Right atrium auricular region (tissue), 2 donors: ENCODE measurements around the gene PHF20. TPM values are rescaled to one million over a fixed set of nuclear protein-coding genes. Genes with fewer than 3 reads are reported as not detected.

Source experiments
- DNase-seq: peaks from one replicate; pipeline ENCODE4 v3.0.0-alpha.2; 2019; ENCODE audit warnings: low spot score
- H3K27ac ChIP-seq, 2 donors: fragments of 200-600 bp; sonication (generic); 1 replicate in 1 of 2; 2 replicates in 1 of 2; pipeline ENCODE4 v1.5.1; 2016 to 2019
- H3K27me3 ChIP-seq, 2 donors: fragments of 200-600 bp; sonication (generic); one replicate each; pipeline versions ENCODE4 v1.5.1 to v1.6.0; 2017 to 2019
- H3K36me3 ChIP-seq: fragments of 200-600 bp; sonication (generic); one replicate; pipeline ENCODE4 v1.5.1; 2016
- H3K4me1 ChIP-seq, 2 donors: fragments of 200-600 bp; sonication (generic); one replicate each; pipeline versions ENCODE4 v1.5.1 to v1.6.0; 2017 to 2019
- H3K4me3 ChIP-seq, 2 donors: fragments of 200-600 bp; sonication (generic); 1 replicate in 1 of 2; 2 replicates in 1 of 2; pipeline ENCODE4 v1.5.1; 2017 to 2019; ENCODE audit warnings: mild to moderate bottlenecking in 1 of 2, moderate library complexity in 1 of 2
- H3K9me3 ChIP-seq, 2 donors: fragments of 200-600 bp; sonication (generic); one replicate each; pipeline ENCODE4 v1.5.1; 2019
- CTCF ChIP-seq, 2 donors: fragments of 200-600 bp; sonication (generic); IDR thresholded peaks; one replicate each; pipeline ENCODE4 v1.5.1; 2019; ENCODE audit warnings: antibody characterized with exemption in 2 of 2
- total RNA-seq, 2 donors: library from RNA; depleted of rRNA; stranded (reverse); fragments of >200 nt; gene quantifications; one replicate each; pipeline ENCODE4 v1.1.0, GENCODE V29; 2016

The PHF20 gene
- total RNA-seq, 2 donors from 2014 or later, result 29.7 to 34.7 TPM

DNA sequence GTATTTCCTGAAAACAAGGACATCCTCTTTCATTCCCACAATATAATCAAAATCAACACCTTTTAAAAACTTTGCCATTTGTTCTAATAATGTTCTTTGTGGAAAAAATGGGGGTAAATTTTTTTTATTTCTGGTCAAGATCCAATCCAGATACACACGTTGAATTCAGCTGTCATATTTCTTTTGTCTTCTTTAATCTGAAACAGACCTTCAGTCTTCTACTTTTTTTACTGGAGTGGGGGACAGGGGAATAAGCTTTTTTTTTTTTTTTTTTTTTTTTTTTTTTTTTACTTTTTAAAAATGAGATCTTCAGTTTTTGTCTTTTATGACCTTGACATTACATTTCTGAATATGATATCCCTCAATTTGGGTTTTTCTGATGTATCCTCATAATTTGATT, 113.4 kb downstream of the PHF20 start:
- H3K9me3 ChIP-seq, result no peaks in the 10 kb centered on the region
- H3K4me3 ChIP-seq, result no peak overlapping the region
- no peaks in the 10 kb centered on the region for H3K27me3 ChIP-seq
- peak overlapping the region; percentile 73 to 90 for H3K27ac ChIP-seq
- TF ChIP-seq CTCF (IDR thresholded peaks at IDR 0.05), result no peak
- peaks cover 0 to 16% of the 10 kb centered on the region in 2 donors for H3K4me1 ChIP-seq
- DNase-seq, result no peak
- no peaks in the 10 kb centered on the region for H3K36me3 ChIP-seq

DNA sequence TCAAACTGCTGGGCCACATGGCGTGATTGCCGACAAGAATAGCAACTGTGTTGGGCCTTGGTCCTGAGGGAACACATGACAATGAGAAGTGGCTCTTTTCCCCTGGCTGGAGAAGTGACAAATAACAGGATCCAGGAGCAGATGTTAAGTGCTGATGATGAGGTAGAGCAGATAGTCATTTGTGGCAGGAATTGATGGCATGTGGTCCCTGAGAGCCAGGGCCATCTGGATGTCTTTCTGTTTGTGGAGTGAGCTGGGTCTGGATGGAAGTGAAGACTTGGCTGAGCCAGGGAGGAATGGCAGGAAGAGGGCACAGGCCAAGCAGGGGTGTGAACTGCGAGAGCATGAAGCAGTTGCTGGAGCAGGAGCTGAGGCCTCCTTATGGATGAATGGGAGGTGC, 114.7 kb downstream of the PHF20 start:
- DNase-seq, result no peak
- H3K36me3 ChIP-seq, result no peaks in the 10 kb centered on the region
- H3K4me3 ChIP-seq, result no peak overlapping the region
- no peak for TF ChIP-seq CTCF (IDR thresholded peaks at IDR 0.05)
- peaks cover 0 to 16% of the 10 kb centered on the region in 2 donors for H3K4me1 ChIP-seq
- H3K27ac ChIP-seq, result peak overlapping the region; percentile 67 to 90
- H3K9me3 ChIP-seq, result no peaks in the 10 kb centered on the region
- no peaks in the 10 kb centered on the region for H3K27me3 ChIP-seq

GRCh38 chr20:35887393-35888064, 115.7 kb downstream of the PHF20 start:
- Histone ChIP-seq H3K27me3 (no peaks in the 10 kb centered on the region), H3K27ac (peak overlapping the region in 1 of 2 donors; percentile 67), H3K4me3 (no peak overlapping the region), H3K4me1 (peaks cover 0 to 16% of the 10 kb centered on the region in 2 donors), H3K36me3 (no peaks in the 10 kb centered on the region), H3K9me3 (no peaks in the 10 kb centered on the region)
- TF ChIP-seq CTCF (IDR thresholded peaks at IDR 0.05), result no peak
- no peak for DNase-seq

GRCh38 chr20:35888657-35889056, 116.8 kb downstream of the PHF20 start:
- H3K9me3 ChIP-seq, result no peaks in the 10 kb centered on the region
- TF ChIP-seq CTCF (IDR thresholded peaks at IDR 0.05), result no peak
- H3K4me1 ChIP-seq, result peaks cover 0 to 11% of the 10 kb centered on the region in 2 donors
- no peaks in the 10 kb centered on the region for H3K27me3 ChIP-seq
- H3K27ac ChIP-seq, result peak overlapping the region in 1 of 2 donors; percentile 67
- no peak for DNase-seq
- H3K4me3 ChIP-seq, result no peak overlapping the region
- H3K36me3 ChIP-seq, result no peaks in the 10 kb centered on the region

GRCh38 chr20:35891375-35891774, 119.6 kb downstream of the PHF20 start:
- Histone ChIP-seq H3K36me3 (no peaks in the 10 kb centered on the region), H3K4me3 (no peak overlapping the region), H3K9me3 (no peaks in the 10 kb centered on the region), H3K27ac (peak overlapping the region in 1 of 2 donors; percentile 1), H3K4me1 (peaks cover 0 to 5% of the 10 kb centered on the region in 2 donors), H3K27me3 (no peaks in the 10 kb centered on the region)
- DNase-seq, result no peak
- no peak for TF ChIP-seq CTCF (IDR thresholded peaks at IDR 0.05)

GRCh38 chr20:35892871-35893270, 121.1 kb downstream of the PHF20 start:
- peaks cover under 1% of the 10 kb centered on the region for H3K36me3 ChIP-seq
- peaks cover 0 to 5% of the 10 kb centered on the region in 2 donors for H3K4me1 ChIP-seq
- H3K27me3 ChIP-seq, result no peaks in the 10 kb centered on the region
- no peak overlapping the region for H3K27ac ChIP-seq
- no peaks in the 10 kb centered on the region for H3K9me3 ChIP-seq
- H3K4me3 ChIP-seq, result no peak overlapping the region
- no peak for TF ChIP-seq CTCF (IDR thresholded peaks at IDR 0.05)
- no peak for DNase-seq
